ENCODE measurements around the gene ADAM10. TPM values are rescaled to one million over a fixed set of nuclear protein-coding genes. Genes with fewer than 3 reads are reported as not detected.
"Not testable (repeated sequence)": the region's sequence is repeated elsewhere in the genome, so short reads cannot be mapped to it uniquely, and the experiment has no call there.

The ADAM10 gene
- total and polyA plus RNA-seq, 2 of the 4 experiments (the other 2 are of a cell fraction), result 110 to 185 TPM

- Histone ChIP-seq H3K23ac (ENCODE audit: low read depth, low read length) (no peak overlapping the region), H4K5ac (ENCODE audit: low read depth, low read length) (no peak overlapping the region), H4K91ac (ENCODE audit: insufficient read depth, low read depth, low read length) (no peak overlapping the region), H3K27ac (ENCODE audit: insufficient read depth, low read length) (no peak overlapping the region), H3K18ac (ENCODE audit: low read depth, low read length) (no peak overlapping the region), H2AK5ac (ENCODE audit: low read depth, low read length) (no peak overlapping the region), H3K9me3 (ENCODE audit: control insufficient read depth, insufficient read depth, low read length) (no peaks in the 10 kb centered on the region), H4K8ac (ENCODE audit: low read depth in 2 of 2, low read length in 2 of 2) (no peak overlapping the region), H2BK15ac (ENCODE audit: low read depth, low read length) (no peak overlapping the region), H3K9me1 (ENCODE audit: insufficient read depth, low read length) (no peaks in the 10 kb centered on the region), H3K4me1 (ENCODE audit: control insufficient read depth, insufficient read depth, low read length) (no peaks in the 10 kb centered on the region; the same call in 1 of the 2 replicates), H3K14ac (replicated peaks; ENCODE audit: low read depth, low read length) (no peak overlapping the region), H2BK5ac (ENCODE audit: low read depth, low read length, poor library complexity, severe bottlenecking) (no peak overlapping the region), H3K36me3 (ENCODE audit: control insufficient read depth, insufficient read depth, low read length) (peaks cover 11% of the 10 kb centered on the region), H2BK20ac (ENCODE audit: low read depth, low read length) (no peak overlapping the region), H3K4me3 (ENCODE audit: insufficient read depth, low read depth, low read length) (no peak overlapping the region), H2AFZ (replicated peaks; ENCODE audit: low read length, poor library complexity) (no peak overlapping the region), H3K4ac (ENCODE audit: low read depth, low read length) (no peak overlapping the region), H3K79me1 (ENCODE audit: low read depth in 1 of 2, low read length in 2 of 2) (peaks cover 6 to 21% of the 10 kb centered on the region in 2 experiments), H4K20me1 (ENCODE audit: insufficient read depth, low read length) (no peaks in the 10 kb centered on the region), H3K27me3 (ENCODE audit: control insufficient read depth, insufficient read depth, low read length) (no peaks in the 10 kb centered on the region), H2BK120ac (ENCODE audit: low read depth, low read length) (no peak overlapping the region), H3K9ac (ENCODE audit: low read depth, low read length) (no peak overlapping the region), H3K56ac (ENCODE audit: extremely low read depth, insufficient read depth, low read length) (no peak overlapping the region), H2AK9ac (replicated peaks; ENCODE audit: low read depth, low read length, poor library complexity) (no peak overlapping the region), H3K4me2 (ENCODE audit: low read depth, low read length) (no peak overlapping the region)
- no peak for DNase-seq
- ChIA-PET POLR2A (ENCODE audit: unreplicated experiment) (interaction anchor here (0.6 kb wide), 1 partner anchor 291 kb away, joined by 3 read pairs; no protein-coding TSS in a partner anchor), CTCF (no interaction called here)
- no peak for TF ChIP-seq CHD1 (IDR thresholded peaks at IDR 0.05; ENCODE audit: low read depth, low read length)
- no peak for TF ChIP-seq ELK1 (IDR thresholded peaks at IDR 0.05; ENCODE audit: borderline replicate concordance, low read depth, low read length)
- no peak for TF ChIP-seq RCOR1 (IDR thresholded peaks at IDR 0.05; ENCODE audit: insufficient replicate concordance, low read length)
- no peak for TF ChIP-seq FOS (IDR thresholded peaks at IDR 0.05; ENCODE audit: low read depth, low read length)
- TF ChIP-seq BHLHE40 (IDR thresholded peaks at IDR 0.05; ENCODE audit: low read depth, low read length), result no peak
- no peak for TF ChIP-seq CEBPB (IDR thresholded peaks at IDR 0.05; ENCODE audit: low read depth, low read length)
- no peak for TF ChIP-seq RAD21 (IDR thresholded peaks at IDR 0.05; ENCODE audit: low read length)
- no peak for TF ChIP-seq MAFK (IDR thresholded peaks at IDR 0.05; ENCODE audit: low read depth, low read length)
- TF ChIP-seq MAZ (IDR thresholded peaks at IDR 0.05; ENCODE audit: borderline replicate concordance, low read depth, low read length), result no peak
- TF ChIP-seq POLR2A (IDR thresholded peaks at IDR 0.05; ENCODE audit: low read depth, low read length), result no peak
- TF ChIP-seq SMC3 (IDR thresholded peaks at IDR 0.05; ENCODE audit: low read depth, low read length), result no peak
- no CpG with 5 or more reads among the region's 3 CpGs for WGBS, 2 experiments (ENCODE audit: extremely low coverage in 2 of 2, insufficient read length in 1 of 2)
- in situ Hi-C loops (cut with MboI; ENCODE audit: low sequenced_read_pairs) (no loop called here), intact Hi-C loops (cut with micrococcal nuclease) (no loop called here), dilution Hi-C loops (cut with HindIII; ENCODE audit: low sequenced_read_pairs, unreplicated experiment) (no loop called here)
- BruUV-seq (replicated peaks), result no TSS peak
- ATAC-seq (ENCODE audit: low read depth), result no peak
These were observed 126.6 kb downstream of the ADAM10 start for GRCh38 chr15:58622877-58623276.

DNA sequence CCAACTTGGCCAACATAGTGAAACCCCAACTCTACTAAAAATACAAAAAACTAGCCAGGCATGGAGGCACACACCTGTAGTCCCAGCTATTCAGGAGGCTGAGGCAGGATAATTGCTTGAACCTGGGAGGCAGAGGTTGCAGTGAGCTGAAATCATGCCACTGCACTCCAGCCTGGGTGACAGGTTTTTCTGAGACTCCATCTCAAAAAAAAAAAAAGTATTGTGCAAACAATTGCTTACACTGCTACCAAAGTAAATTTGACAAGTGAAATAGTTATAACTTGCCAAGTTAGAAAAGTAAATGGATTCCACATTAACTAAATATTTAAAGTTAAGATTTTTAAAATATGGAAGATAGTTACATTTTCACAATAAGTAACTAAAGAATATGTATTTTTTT lies 129.2 kb downstream of the ADAM10 start:
- H3K27ac ChIP-seq (ENCODE audit: insufficient read depth, low read length); H2AK5ac ChIP-seq (ENCODE audit: low read depth, low read length); H3K4me2 ChIP-seq (ENCODE audit: low read depth, low read length); H2AK9ac ChIP-seq (replicated peaks; ENCODE audit: low read depth, low read length, poor library complexity); H2AFZ ChIP-seq (replicated peaks; ENCODE audit: low read length, poor library complexity); BruUV-seq (replicated peaks); H3K9ac ChIP-seq (ENCODE audit: low read depth, low read length); H3K23ac ChIP-seq (ENCODE audit: low read depth, low read length); ATAC-seq (ENCODE audit: low read depth); CTCF ChIA-PET; H3K4me3 ChIP-seq (ENCODE audit: insufficient read depth, low read depth, low read length); H2BK15ac ChIP-seq (ENCODE audit: low read depth, low read length); dilution Hi-C loops (cut with HindIII; ENCODE audit: low sequenced_read_pairs, unreplicated experiment); H3K18ac ChIP-seq (ENCODE audit: low read depth, low read length); H3K14ac ChIP-seq (replicated peaks; ENCODE audit: low read depth, low read length); H3K9me1 ChIP-seq (ENCODE audit: insufficient read depth, low read length); intact Hi-C loops (cut with micrococcal nuclease); H2BK5ac ChIP-seq (ENCODE audit: low read depth, low read length, poor library complexity, severe bottlenecking); H2BK20ac ChIP-seq (ENCODE audit: low read depth, low read length); POLR2A ChIA-PET (ENCODE audit: unreplicated experiment); H4K5ac ChIP-seq (ENCODE audit: low read depth, low read length); H3K27me3 ChIP-seq (ENCODE audit: control insufficient read depth, insufficient read depth, low read length); H3K56ac ChIP-seq (ENCODE audit: extremely low read depth, insufficient read depth, low read length); H4K20me1 ChIP-seq (ENCODE audit: insufficient read depth, low read length); H4K8ac ChIP-seq (ENCODE audit: low read depth in 2 of 2, low read length in 2 of 2); in situ Hi-C loops (cut with MboI; ENCODE audit: low sequenced_read_pairs); H2BK120ac ChIP-seq (ENCODE audit: low read depth, low read length); H3K4ac ChIP-seq (ENCODE audit: low read depth, low read length); DNase-seq; H3K9me3 ChIP-seq (ENCODE audit: control insufficient read depth, insufficient read depth, low read length); H4K91ac ChIP-seq (ENCODE audit: insufficient read depth, low read depth, low read length); H3K4me1 ChIP-seq (ENCODE audit: control insufficient read depth, insufficient read depth, low read length); H3K36me3 ChIP-seq (ENCODE audit: control insufficient read depth, insufficient read depth, low read length): not testable (repeated sequence)
- peaks cover 6 to 15% of the 10 kb centered on the region in 2 experiments; a peak in 3 of 4 replicates for H3K79me1 ChIP-seq (ENCODE audit: low read depth in 1 of 2, low read length in 2 of 2)
